Muscle layer of duodenum (tissue), 2 donors: ENCODE measurements around the gene RPH3AL.
"Not testable (repeated sequence)": the region's sequence is repeated elsewhere in the genome, so short reads cannot be mapped to it uniquely, and the experiment has no call there.

ENCODE experiments used
- H3K27ac ChIP-seq: one replicate; pipeline ENCODE4 v1.7.0; 2013; ENCODE audit warnings: mild to moderate bottlenecking, low read length
- H3K27me3 ChIP-seq: one replicate; pipeline ENCODE4 v1.7.0; 2013; ENCODE audit warnings: low read depth, mild to moderate bottlenecking, control low read depth, low read length
- H3K36me3 ChIP-seq, 2 donors: one replicate each; pipeline ENCODE4 v1.7.0; 2013; ENCODE audit warnings: low read length in 2 of 2, control low read depth in 1 of 2, mild to moderate bottlenecking in 1 of 2; ENCODE audit not compliant: insufficient read depth in 2 of 2, control insufficient read depth in 1 of 2
- H3K4me1 ChIP-seq, 2 donors: one replicate each; pipeline ENCODE4 v1.7.0; 2013; ENCODE audit warnings: low read length in 2 of 2, mild to moderate bottlenecking in 2 of 2, control low read depth in 1 of 2, moderate library complexity in 1 of 2; ENCODE audit not compliant: insufficient read depth in 2 of 2, control insufficient read depth in 1 of 2
- H3K4me3 ChIP-seq, 2 donors: one replicate each; pipeline ENCODE4 v1.7.0; 2013; ENCODE audit warnings: low read length in 2 of 2, low read depth in 1 of 2, mild to moderate bottlenecking in 1 of 2
- H3K9me3 ChIP-seq, 2 donors: one replicate each; pipeline ENCODE4 v1.7.0; 2013; ENCODE audit warnings: low read length in 2 of 2, control low read depth in 1 of 2, mild to moderate bottlenecking in 1 of 2; ENCODE audit not compliant: control insufficient read depth in 1 of 2
- donor health status: healthy.

The RPH3AL gene

DNA sequence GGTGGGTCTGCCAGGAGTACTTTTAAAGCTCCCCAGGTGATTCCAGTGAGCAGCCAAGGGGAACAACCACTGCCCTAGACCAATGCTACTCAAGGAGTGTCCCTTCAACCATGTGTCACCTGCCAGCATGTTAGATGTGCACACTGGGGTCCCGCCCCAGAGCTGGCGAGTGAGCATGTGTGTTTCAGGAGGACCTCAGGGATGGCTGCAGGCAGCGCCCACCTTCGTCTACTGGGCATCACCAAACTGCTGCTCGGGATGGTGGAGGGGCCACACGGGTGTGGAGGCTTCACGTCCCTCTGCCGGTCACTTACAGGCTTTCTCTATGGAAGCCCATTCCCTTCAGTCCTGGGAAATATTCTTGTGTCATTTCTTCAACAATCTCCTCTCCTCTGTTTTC is 142.2 kb downstream of the RPH3AL start:
- Histone ChIP-seq H3K27ac (no peak overlapping the region), H3K9me3 (peaks cover 0 to 3% of the 10 kb centered on the region in 2 donors), H3K27me3 (no peaks in the 10 kb centered on the region), H3K36me3 (peaks cover 0 to 4% of the 10 kb centered on the region in 2 donors), H3K4me3 (no peak overlapping the region), H3K4me1 (no peaks in the 10 kb centered on the region)

DNA sequence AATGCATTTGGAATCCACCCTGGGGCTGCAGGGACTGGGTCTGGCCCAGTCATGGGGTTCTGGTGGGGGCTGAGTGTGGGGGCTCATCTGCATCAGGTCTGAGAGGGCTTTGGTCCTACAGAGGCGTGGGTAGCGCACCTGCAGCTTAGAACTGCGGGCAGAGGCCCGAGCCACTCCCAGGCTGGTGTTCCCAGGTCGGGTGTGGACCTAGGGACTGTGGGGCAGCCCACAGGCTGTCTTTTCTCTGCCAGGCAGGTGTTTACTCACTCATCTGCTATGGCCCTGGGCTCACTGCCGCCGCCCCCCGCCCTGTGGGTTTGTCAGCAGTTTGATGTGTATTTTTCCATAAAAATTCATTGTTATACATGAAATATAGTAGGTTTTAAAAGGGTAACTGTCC is 144.2 kb downstream of the RPH3AL start:
- no peaks in the 10 kb centered on the region for H3K4me1 ChIP-seq
- no peak overlapping the region for H3K27ac ChIP-seq
- no peak overlapping the region for H3K4me3 ChIP-seq
- H3K36me3 ChIP-seq: no peaks in the 10 kb centered on the region
- H3K9me3 ChIP-seq: peaks cover 0 to 3% of the 10 kb centered on the region in 2 donors
- H3K27me3 ChIP-seq: no peaks in the 10 kb centered on the region

DNA sequence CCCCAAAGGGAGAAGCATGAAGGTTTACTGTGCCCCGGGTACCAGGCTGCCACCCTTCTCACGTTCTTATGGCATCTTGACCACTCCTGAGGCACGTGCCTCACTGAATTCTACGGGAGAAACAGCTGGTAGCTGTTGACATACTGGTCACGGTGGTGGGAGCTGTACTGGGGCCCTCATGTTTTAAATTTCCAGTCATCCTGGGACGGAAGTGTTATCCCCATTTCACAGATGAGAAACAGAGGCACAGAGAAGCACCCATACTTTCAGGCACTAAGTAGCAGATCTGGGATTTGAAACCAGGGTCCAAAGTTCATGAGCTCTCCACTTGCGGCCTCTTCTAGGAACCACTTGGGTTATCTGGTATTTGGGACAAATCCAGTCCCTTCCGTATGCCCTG is 144.8 kb downstream of the RPH3AL start:
- H3K27me3 ChIP-seq: no peaks in the 10 kb centered on the region
- no peaks in the 10 kb centered on the region for H3K4me1 ChIP-seq
- no peak overlapping the region for H3K27ac ChIP-seq
- no peaks in the 10 kb centered on the region for H3K36me3 ChIP-seq
- no peak overlapping the region for H3K4me3 ChIP-seq
- H3K9me3 ChIP-seq: peaks cover 0 to 3% of the 10 kb centered on the region in 2 donors

DNA sequence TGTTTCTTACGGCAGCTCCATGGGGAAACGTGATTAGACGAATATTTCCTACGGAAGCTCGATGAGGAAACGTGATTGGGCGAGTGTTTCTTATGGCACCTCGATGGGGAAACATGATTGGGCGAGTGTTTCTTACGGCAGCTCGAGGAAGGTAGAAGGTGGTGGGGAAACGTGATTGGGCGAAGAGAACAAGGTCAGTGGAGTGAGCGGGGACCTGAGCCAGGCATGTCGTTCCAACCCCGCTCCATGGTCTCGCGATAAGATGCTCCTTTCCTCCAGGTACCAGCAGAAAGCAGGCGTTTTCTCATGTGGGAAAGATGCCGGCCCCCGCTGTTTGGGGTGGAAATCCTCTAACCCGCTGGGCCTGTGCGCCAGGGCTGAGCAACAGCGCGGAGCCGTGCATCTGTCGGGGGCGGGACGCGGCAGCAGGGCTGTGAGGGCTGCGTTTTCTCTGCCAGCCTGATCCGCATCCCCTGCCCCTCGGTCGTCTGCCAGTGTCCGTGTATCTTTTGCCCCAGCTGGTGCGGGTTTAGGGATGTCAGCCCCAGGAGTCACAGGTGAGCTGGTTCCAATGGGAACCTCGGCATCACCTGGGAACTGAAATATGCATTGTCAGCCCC is 145.6 kb downstream of the RPH3AL start:
- no peak overlapping the region for H3K27ac ChIP-seq
- no peak overlapping the region for H3K4me3 ChIP-seq
- no peaks in the 10 kb centered on the region for H3K36me3 ChIP-seq
- peaks cover 0 to 3% of the 10 kb centered on the region in 2 donors for H3K9me3 ChIP-seq
- H3K27me3 ChIP-seq: no peaks in the 10 kb centered on the region
- H3K4me1 ChIP-seq: no peaks in the 10 kb centered on the region

DNA sequence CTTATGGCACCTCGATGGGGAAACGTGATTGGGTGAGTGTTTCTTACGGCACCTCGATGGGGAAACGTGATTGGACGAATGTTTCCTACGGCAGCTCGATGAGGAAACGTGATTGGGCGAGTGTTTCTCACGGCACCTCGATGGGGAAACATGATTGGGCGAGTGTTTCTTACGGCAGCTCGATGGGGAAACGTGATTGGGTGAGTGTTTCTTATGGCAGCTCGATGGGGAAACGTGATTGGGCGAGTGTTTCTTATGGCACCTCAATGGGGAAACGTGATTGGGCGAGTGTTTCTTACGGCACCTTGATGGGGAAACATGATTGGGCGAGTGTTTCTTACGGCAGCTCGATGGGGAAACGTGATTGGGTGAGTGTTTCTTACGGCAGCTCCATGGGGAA is 146.1 kb downstream of the RPH3AL start:
- H3K27me3 ChIP-seq, H3K36me3 ChIP-seq, H3K9me3 ChIP-seq, H3K27ac ChIP-seq, H3K4me1 ChIP-seq, H3K4me3 ChIP-seq: not testable (repeated sequence)

DNA sequence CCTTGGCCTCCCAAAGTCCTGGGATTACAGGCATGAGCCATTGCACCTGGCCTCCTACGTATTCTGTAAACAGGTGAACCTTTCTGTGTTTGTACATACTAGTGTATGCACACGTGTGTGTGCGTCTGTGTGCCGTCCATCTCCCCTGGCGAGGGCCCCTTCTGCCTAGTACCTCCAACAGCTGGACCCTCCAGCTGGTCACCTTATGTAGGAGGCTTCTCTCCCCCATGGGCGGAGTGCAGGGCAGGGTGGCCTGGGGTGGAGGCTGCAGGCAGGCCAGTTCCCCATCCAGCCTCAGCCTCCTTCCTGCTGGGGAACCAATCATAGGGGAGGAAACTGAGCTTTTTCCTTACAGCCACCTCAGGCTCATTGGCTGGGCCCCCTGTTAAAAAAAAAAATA is 146.8 kb downstream of the RPH3AL start:
- H3K27ac ChIP-seq: no peak overlapping the region
- peaks cover 0 to 3% of the 10 kb centered on the region in 2 donors for H3K9me3 ChIP-seq

DNA sequence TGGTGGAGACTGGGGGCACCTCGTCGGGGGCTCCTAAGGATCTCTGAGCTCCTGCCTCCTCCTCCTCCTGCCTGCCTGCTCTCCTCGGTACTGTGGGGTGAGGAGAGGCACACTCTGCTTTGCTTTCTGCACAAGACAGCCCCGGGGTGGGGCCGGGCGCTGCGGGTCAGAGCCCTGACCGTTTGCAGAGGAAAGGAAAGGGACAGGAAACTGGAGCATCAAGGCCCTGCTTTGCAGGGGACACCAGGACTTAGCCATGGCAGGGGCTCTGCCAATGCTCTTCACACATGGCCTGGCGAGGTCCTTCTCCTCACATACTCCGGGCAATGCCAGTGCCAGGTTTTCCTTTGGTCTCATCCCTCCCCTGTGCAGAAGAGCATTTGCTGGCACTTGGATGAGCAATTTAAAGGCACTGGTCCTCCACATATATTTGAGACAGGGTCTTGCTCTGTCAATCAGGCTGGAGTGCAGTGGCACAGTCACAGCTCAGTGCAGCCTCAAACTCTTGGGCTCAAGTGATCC is 147.4 kb downstream of the RPH3AL start:
- Histone ChIP-seq H3K27ac (no peak overlapping the region), H3K27me3 (no peaks in the 10 kb centered on the region), H3K4me1 (peaks cover 0 to 7% of the 10 kb centered on the region in 2 donors)

More for the DNA sequence above, 146.8 kb downstream of the RPH3AL start:
- peaks cover 0 to 2% of the 10 kb centered on the region in 2 donors for H3K4me1 ChIP-seq
- H3K4me3 ChIP-seq: no peak overlapping the region
- no peaks in the 10 kb centered on the region for H3K27me3 ChIP-seq
- no peaks in the 10 kb centered on the region for H3K36me3 ChIP-seq

DNA sequence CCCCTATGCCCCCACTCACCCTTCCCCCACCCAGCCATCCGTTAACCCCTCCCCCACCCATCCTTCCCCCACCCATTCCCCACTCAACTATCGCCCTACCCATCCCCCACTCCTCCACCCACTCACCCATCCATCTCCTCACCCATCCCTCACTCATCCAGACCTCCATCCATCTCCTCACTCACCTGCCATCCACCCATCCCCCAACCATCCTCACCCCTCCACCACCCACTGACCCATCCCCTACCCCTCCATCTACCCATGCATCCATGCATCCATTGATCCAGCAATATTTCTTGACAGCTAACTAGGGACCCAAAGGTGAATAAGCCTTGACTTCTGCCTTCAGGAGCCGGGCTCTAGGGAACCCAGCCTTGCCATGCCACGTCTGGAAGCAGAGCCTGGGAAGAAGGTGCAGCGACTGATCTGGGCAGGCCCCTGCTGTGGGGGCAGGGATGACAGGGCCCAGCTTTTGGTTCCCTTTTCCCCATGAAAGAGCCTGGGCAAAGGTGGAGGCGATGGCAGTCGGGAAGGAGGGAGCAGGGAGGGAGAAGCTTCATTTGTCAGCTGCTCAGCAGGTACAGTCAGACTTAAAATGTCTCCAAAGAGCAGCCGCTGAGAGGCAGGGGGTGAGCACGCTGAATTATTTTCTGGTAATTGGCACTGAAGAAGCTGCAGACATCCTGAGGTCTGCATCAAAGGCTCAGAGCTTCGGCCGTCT is 148.0 kb downstream of the RPH3AL start:
- no peak overlapping the region for H3K4me3 ChIP-seq
- peaks cover 4 to 7% of the 10 kb centered on the region in 2 donors for H3K4me1 ChIP-seq
- no peaks in the 10 kb centered on the region for H3K36me3 ChIP-seq
- no peaks in the 10 kb centered on the region for H3K27me3 ChIP-seq
- H3K27ac ChIP-seq: no peak overlapping the region
- H3K9me3 ChIP-seq: peaks cover 0 to 3% of the 10 kb centered on the region in 2 donors

More for the DNA sequence above, 147.4 kb downstream of the RPH3AL start:
- Histone ChIP-seq H3K9me3 (peaks cover 0 to 3% of the 10 kb centered on the region in 2 donors), H3K36me3 (no peaks in the 10 kb centered on the region), H3K4me3 (no peak overlapping the region)

DNA sequence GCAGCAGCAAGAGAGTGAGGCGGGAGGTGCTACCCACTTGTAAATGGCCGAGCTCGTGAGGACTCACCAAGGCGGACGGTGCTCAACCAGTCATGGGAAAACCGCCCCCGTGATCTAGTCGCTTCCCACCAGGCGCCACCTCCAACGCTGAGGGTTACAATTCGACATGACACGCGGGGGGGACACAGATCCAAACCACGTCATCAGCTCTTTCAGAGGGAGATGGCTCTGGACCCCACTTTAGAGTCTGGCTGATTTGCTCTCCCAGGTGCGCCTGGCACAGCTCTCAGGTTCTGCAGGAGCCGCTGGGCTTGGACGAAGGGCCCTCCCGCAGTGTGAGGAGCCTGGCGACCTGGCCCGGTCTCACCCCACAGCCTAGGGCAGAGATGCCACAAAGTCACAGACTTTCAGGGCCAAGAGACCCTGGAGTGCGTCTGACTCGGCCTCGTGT is 150.1 kb downstream of the RPH3AL start:
- H3K36me3 ChIP-seq: no peaks in the 10 kb centered on the region
- peaks cover 0 to 3% of the 10 kb centered on the region in 2 donors for H3K9me3 ChIP-seq
- no peak overlapping the region for H3K27ac ChIP-seq
- H3K27me3 ChIP-seq: no peaks in the 10 kb centered on the region
- H3K4me1 ChIP-seq: peaks cover 7 to 15% of the 10 kb centered on the region in 2 donors
- no peak overlapping the region for H3K4me3 ChIP-seq

DNA sequence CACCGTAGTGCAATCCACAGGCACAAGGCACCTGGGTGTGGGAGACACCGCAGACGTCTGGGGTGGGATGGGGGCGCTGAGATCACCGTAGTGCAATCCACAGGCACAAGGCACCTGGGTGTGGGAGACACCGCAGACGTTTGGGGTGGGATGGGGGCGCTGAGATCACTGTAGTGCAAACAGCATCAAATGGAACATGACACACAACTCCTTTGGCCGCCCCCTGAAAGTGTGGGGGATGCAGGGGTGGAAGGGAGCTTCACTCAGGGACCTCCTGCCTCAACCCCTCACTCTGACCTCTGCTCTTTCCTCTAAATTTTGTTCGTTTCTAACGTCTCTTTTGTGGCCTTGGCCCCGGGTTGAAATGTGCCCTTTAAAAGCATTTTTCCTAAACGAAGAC is 150.9 kb downstream of the RPH3AL start:
- not testable (repeated sequence) for H3K4me3 ChIP-seq, H3K9me3 ChIP-seq, H3K27ac ChIP-seq, H3K36me3 ChIP-seq, H3K27me3 ChIP-seq
- peaks cover 7 to 15% of the 10 kb centered on the region in 2 donors for H3K4me1 ChIP-seq

DNA sequence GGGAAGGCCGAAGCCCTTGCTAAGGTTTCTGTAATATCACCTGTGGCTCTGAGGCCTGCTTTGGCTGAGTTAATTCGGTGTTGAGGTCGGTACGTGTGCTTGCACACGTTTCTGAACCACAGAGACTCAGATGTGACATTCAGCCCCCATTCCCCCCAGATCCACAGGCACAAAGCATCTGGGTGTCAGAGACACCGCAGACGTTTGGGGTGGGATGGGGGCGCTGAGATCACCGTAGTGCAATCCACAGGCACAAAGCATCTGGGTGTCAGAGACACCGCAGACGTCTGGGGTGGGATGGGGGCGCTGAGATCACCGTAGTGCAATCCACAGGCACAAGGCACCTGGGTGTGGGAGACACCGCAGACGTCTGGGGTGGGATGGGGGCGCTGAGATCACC is 151.3 kb downstream of the RPH3AL start:
- H3K4me1 ChIP-seq: peaks cover 7 to 15% of the 10 kb centered on the region in 2 donors
- not testable (repeated sequence) for H3K9me3 ChIP-seq, H3K27ac ChIP-seq, H3K36me3 ChIP-seq, H3K4me3 ChIP-seq, H3K27me3 ChIP-seq
